ENCODE measurements around the gene IL11RA.

IL11RA gene

DNA sequence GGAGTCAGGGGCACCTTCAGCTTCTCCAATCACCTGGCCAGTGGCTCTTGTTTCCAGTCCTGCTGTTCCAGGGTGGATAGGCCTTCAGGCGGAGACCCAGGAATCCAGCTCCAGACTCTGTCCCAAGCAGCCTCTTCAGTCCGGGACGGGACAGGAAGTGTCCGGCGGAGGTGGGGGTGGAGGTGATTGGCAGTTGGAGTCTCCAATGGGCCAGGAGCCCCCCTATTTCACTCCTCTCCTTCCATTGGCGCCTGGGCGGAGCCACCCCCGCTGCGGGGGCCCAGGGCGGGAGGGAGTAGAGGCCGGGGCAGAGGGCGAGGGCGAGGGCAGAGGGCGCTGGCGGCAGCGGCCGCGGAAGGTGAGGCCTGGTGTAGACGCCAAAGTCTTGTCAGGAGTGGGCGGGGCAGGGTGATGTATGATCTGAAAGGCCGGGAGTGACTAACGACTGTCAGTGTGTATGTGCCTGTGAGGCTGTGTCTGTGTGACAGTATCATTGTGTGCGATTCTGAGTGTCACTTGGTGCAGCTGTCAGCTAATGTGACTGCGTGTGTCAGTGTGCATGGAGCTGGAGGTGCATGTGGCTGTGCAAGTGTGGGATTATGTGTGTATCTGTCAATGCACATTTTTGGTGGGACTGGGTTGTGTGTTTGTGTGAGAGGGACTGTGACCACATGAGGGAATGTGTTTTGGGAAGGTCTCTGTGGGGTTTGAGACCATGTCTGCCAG lies at the start of gene IL11RA:
Gene IL11RA, plus strand, starts transcription at position 310 of the 726 bp plus-strand sequence. CDS start 3,033 bp downstream, outside the sequence.
- DNase-seq, result peak in 2 of 3 experiments; percentile 2 to 55

DNA sequence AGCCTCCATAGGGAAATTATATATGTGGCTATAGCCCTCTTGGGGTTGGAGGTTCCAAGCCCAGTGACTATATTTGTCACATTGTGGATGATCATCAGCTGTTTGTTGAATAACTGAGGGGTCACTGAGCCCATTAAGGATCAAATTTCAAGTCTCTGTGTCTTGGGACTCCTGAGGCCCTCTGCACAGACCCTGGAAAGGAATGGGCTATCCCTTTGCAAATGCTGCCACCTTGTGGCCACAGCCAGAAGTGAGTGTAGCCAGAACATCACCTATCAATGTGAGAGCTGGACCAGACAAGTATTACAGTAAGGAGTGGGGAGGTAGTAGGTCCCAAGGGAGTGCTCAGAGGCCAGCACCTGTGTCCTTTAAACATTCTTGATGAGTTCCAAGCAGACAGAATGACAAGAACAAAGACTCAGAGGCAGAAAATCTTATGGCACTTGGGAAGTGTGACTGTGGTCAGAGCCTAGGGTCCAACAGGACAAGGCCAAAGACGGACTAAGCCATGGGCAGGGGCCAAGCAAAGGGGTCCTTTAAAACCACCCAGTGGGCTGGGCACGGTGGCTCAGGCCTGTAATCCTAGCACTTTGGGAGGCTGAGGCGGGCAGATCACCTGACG lies 48.3 kb upstream of the IL11RA start:
- peak; percentile 50 to 78 (median 76) for DNase-seq

DNA sequence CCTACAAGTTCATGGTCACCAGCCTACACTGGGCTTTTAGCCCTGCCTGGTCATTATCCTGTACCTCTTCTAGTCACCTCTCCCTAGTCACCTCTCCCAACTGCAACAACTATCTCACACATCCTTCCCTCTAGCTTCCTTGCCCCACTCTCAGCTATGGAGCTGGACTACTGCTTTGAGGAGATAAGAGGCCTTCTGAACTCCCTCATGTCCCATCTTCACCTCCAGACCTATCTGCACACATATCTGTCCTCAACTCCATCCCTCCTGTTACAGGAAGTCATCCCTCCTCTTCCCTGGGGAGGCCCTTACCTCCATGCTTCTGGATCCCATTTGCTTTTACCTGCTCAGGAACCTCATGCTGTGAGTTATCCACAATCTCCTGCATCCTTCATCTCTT lies 45.8 kb upstream of the IL11RA start:
- DNase-seq, result no peak

DNA sequence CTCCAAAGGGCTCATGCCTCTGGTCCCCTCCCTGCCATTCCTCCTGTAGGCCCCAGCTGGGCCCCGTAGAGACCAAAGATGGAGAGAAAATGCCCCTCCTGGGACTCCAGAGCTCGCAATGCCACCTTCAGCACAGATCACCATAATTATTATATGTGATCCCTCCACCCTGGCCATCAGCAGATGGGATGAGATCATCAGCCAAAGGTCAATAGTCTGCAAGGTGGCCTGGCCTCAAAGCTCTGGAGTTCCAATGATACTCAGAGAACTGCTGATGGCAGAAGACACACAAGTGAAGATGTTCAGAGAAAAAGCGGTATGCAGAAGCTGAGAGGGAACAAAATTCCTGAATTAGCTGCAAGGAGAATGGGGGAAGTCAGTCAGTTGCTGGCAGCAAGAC lies 45.1 kb upstream of the IL11RA start:
- DNase-seq, result peak in 1 of 3 experiments; percentile 3

DNA sequence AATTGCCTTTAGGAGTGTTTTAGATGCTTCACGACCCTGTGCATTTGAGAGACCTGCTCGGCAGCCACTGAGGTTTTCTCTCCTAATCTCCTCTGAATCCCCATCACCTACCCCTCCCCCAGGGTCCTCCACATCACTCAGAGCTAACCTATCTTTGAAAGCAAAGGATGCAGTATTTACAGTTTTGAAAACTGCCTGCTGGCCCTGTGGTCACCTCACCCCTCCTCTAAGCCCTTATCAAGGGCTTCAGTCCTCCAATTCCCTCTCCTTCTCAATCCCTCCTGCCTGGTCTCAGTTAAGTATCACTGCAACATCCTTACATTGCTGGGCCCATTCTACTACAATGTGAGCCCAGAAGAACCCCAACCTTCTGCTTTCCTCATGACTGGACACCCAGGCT lies 44.7 kb upstream of the IL11RA start:
- no peak for DNase-seq

DNA sequence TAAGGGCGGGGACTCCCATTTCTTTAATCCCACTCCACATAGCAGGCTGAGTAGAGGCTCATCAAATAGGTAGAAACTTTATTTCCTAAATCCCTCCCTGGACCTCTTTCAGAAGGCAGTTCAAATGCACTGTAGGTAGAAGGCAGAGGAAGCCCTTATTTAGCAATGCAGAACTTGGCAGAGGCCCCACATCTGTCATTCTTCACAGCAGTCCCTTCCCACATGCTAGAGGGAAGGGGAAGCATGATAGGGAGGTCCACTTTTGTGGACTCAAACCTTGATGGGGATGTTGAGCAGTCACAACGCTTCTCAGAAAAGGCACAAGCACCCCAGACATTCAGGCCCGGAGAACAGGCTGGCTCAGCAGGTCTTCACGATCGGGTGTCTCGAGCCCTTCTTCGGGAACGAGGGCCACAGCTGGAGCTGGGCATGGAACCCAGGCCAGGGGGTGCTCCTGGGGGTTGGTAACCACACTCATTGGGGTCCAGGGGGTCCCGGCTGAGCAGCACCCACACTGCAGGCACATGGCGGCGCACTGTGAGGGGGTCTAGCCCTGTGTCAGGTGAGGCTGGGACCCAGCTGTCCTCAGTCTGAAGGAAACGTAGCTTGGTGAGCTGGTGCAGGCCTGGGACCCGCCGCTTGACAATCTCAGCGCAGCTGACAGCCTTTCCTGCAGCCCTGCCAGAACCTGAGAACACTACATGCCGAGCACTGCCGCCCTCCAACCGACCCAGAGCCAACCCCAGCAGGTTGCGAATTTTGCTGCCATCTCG lies 41.4 kb upstream of the IL11RA start:
- no peak for DNase-seq

DNA sequence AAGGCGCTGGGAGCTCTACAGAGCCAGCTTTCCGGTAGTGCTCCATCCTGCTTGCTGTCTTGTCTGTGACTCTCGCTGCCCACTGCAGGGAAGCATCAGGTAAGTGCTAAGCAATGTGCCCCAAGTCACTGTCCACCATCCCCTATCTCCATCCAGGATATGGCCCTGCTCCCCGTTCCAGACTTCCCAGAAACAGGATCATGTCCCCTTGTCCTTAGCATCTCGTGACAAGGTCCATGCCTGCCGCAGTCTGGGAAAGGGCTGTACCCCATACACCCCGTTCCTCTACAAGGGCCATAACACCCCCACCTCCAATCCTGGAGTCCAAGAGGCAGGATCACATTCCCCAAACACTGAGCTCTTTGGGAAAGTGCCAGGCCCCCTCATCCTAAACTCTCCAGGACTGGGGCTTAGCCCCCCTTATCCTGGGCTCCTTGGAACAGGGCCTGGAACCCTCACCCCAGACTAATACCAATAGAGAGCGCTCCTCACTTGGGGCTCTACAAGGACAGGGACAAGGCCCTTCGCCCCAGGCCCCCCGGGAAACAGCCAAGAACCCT lies 40.7 kb upstream of the IL11RA start:
- DNase-seq, result no peak

DNA sequence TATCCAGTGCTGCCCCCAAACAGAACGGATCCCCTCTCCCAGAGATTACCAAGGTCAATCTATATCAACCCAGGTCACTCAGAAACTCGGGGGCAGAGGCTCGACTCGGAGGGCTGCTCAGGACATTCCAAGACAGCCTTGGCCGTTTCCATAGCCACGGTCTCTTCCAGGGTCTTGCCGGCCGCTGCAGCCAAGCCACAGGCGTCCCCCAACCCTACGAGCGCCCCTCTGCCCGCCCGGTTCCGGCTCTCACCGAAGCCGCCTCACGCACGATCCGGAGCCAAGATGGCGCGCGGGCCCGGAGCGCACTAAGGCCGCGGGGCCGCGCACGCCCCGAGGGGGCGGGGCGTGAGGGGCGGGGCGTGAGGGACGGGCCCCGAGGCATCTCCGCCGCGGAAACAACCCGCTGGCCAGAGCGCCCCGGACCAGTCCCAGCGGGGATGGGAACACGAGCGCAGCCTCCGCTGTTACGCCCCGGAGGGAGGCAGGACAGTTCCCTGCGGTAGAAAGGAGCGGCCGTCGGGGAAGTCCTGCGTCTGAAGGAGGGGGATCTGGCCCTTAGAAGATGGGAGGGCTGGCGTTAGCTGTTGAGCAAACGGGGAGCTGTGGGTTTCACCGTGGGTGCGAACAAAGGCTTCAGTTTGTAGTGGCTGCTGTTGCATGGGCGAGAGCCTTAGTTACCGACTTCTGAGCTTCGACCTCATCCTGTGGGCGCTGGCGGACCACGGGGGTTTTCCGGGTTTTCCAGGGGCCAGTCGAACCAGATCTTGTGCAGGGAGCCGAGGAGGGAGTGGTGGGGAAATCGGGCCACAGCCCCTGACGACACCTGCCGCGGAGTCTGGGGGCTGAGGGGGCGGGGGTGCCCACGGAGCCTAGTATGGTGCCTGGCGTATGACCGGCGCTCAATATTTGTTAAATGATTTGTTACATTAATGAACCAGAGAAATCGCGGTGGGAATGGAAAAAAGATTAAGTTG lies 39.9 kb upstream of the IL11RA start, which contains the start of gene RPP25L:
Gene RPP25L, minus strand, starts transcription at position 287 of the 977 bp plus-strand sequence. CDS start 801 bp downstream, outside the sequence.
- DNase-seq, result peak; percentile 73 to 87 (median 81)

DNA sequence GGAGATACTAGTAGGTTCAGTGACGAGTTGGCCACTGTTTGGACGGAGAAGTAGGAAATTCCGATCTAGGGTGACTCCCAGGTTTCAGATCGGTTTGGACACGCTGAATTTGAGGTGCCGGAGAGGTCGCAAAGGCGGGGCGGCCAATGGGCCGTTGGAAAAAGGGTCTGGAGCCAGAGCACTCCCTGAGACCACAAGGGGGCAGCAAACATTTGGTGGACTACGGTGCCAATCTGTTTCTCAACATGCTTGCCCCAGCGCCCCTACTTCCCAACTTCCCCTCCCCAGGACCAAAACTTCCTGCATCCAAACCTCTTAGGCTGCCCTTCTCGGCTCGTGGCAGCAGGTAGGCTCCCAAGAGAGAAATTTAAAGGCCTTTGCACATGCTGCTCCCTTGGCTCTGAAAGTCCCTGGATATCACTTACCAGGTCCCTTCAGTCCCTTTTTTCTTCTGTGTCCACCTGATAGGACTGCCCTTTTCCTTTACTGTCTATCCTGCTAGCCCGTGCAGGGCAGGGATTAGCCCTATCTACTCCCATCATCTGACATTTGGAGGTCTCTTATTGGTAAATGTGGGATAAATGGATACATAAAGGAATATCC lies 39.1 kb upstream of the IL11RA start:
- DNase-seq, result peak; percentile 55 to 75 (median 74)

DNA sequence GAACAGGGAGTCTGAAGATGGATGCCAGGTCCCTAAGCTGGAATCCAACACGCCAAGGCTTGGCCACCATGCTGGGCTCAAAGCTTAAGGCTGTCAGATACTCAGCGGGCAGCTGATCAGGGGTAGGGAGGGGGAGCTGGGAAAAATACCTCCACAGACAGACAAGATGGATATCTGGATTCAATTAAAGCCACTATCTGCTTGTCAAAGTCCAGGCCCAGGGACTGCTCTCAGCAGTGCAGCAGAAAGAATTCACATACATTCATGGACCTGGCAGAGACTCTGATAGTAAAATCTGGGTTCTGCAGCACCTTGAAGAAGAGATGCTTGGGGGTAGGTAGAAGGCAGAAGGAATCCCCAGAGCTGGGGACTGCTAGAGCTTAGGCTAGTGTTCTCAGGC lies 36.9 kb upstream of the IL11RA start:
- DNase-seq, result no peak

DNA sequence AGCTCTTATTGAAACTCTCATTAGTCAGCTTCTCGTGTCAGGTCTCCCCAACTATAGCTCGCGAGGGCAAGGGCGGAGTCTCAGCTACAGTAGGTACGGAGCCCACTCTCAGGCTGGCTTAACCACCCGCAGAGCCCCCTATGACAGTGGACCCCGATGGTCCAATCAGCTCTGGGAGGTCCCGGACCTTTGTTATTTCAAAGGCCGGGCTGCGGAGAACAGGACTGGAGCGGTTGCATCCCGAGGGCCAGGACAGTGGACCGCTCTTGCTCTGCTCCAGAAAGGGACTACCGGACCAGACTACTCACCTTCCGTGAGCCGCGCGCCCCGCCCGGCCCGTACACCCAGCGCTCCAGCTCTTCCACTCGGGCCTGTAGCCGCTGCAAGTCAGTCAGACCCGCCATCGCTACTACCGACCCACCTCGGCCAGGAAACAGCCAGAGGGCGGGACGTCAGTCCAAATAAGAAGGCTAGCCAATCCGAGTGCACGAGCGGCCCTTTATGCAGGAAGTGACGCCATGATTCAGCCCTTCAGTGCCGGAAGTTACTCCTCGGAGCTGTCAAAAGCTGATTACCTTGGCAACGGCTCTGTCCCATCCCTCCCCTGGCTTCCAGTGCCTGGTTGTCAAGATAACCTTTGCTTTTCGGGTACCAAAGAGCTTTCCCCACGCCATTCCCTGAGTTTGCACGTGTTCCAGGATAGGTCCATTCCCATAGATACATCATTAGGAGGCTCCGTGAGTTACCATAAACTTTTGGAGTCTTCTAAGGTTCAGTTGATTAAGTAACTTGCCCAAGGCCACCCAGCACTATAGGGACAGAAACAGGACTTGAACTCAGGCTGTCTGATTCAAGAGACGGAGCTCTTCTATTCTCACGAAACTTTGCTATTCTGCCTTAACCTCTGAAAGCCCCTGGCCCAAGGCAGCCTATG lies 31.7 kb upstream of the IL11RA start, which contains the start of gene DCTN3:
Gene DCTN3, minus strand, starts transcription at position 435 of the 934 bp plus-strand sequence. Its CDS starts 31 bp downstream, at position 404.
- peak; percentile 80 to 90 (median 90) for DNase-seq

DNA sequence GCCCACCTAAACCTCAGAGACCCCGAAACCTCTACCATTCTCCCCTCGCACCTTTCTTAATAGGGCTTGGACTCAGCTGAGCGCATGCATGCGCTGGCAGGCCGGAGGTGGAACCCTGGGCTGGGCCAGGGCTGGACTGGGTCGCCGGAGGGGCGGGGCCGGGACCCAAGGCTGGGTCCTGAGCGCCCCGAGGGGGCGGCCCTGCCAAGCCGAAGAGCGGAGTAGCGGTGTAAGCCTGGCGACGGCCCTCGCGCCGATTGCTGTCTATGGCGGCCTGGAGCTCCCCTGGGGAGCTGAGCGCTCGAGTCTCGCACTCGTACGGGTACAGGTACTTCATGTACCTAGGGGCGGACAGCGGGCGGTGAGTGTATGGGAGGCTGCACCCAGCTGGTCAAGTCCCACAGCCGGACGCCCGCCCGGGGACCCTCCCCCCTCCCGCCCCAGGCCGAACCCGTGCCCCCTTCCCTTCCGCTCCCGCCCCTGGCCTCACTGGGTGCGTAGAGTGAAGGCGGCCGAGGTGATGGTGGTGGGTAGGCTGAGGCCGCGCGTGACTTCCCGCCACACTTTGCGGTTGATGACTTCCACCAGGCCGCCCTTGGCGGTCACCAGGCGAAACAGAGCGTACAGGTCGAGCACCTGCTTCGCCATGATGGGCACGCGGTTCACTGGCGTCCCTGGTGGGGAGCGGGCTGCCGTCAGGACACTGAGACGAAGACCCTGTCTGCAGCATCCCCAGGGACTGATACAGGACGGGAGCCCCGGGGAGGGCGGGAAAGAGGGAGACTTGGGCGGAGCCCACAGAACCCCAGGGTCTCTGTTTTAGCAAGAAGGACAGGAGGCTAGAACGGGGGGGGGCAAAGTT lies 28.4 kb upstream of the IL11RA start:
- no peak for DNase-seq

DNA sequence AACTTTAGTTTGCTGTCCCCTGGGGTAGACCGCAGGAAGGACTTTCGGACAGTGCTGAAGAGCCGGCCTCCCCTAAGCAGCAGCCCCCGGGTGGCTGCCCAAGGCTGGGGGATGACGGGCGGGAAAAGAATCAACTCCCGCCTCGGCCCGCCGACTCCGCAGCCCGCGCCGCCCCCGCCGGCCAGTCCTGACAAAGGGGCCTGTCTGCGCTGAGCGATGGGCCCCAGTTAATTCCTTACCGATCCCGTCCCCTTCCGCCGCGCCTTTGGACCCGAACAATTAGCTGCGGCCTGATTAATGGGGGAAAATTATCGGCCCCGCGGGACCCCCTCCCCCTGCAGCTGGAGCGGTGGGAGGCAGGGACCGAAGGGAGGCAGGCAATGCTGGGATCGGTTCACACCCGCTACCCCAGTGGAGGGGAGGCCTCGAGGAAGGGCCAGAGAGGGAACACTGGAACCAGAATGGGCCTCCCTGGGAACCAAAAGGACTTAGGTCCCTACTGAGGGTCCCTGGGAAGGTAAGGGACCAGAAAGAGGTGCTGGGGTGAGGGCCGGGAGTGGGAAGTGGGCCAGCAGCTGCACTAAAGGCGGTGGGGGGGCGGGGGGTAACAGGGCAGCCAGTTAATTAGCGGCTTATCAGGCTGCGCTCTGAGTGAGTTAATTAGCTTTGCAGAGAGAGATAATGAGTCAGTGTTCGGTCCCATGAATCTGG lies 27.4 kb upstream of the IL11RA start:
- no peak for DNase-seq

DNA sequence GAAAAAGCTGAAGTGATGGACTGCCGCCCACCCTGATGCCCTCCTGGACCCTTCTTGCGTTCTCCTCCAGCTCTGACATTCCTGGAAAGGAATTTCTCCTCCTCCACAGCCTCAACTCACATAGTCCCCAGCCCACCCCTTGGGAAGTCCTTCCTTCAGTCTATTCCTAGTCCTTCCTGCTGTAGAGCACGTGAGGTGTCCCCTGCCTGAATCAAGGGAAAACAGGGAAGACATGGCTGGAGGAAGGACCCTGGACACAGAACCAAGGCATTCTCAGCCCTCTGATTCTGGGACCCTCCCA lies 26.8 kb upstream of the IL11RA start:
- DNase-seq, result no peak

DNA sequence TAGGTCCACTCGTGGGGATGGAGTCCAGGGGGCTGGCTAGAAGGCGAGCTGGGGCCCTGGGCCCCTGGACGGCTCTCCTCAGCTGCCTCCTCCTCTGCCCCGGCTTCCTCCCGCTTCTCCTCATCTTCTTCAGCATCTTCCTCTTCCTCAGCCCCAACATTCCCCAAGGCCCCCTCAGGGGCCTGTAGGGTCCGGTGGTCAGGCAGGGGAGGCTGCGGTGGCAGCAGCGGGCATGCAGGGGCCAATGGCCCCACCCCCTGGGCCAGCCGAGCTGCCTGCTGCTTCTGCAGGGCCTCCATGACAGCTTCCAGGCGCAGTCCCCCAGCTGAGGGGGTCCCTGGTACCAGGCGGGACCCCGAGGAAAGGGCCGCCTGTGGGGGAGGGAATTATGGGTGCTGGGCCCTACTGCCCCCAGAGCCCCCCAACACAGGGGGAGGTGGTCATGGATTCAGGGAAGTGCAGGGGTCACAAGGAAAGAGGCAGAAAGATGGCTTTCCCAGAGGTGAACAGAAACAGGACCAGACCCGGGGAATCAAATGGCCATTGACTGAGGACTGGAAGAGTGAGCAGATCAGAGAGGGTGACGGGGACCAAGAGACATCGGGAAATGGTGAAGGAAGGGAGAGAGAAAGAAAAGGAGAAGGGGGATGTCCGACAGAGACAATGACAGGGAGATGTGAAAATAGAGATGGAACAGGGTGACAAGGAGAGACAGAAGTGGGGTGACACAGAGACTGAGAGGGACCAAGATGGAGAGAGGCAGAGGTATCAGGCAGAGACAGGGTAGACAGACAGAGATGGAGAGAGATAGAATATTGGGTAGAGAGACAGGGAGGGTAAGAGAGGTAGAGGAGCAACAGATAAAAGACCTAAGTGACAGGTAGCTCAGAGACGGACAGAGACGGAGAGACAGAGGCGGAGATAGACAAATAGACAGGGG lies 24.0 kb upstream of the IL11RA start:
- DNase-seq, result no peak

DNA sequence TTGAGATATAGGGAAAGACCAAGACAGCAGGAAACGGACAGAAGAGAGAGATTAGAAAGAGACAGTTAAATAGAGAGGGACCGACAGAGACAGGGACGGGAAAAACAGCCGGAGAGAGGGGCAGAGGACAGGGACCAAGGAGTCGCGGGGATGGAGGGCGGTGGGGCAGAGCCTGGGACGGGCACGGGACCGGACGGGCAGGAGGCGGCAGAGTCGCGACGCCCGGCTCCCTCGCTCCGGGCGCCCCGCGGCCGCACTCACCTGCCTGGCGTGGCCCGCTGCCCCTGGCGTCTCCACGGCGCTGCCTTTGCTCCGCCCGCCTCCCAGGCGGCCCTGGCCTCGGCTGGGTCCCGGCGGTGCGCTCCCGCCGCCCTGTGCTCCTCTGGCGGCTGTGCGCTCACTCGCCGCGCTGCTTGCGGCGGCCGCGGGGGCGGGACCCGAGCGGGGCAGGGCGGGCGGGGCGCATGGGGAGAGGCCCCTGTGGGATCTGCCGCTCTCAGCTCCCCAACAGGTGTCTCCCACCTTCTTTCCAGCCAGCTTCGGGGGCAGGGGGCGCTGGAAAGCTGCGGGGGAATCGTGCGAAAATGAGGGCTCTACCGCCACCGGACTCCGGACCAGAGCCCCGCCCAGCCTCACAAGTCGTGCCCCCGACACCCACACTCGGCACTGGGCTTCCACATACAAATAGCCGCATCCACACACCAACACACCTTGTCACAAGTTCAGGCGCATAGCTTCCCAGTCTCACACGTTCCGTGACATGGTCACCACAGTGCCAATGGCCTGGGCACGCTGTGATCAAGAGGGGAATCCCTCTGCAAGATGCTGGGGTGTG lies 23.1 kb upstream of the IL11RA start, which contains the start of gene ARID3C:
Gene ARID3C, minus strand, starts transcription at position 411 of the 835 bp plus-strand sequence. CDS start 1,052 bp downstream, outside the sequence.
- peak; percentile 6 to 56 (median 51) for DNase-seq

DNA sequence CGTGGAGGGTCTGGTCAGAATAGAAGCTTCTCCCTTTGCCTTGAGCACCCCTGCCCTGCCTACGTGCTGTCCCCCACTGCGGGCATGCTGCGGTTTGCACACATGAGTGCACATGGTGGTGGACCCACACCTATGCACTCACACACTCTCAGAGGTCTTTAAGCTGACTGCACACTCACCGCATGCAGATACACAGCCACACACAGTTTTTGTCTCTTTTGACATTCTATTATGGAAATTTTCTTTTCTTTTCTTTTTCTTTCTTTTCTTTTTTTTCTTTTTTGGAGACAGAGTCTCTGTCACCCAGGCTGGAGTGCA lies 22.5 kb upstream of the IL11RA start:
- no peak for DNase-seq
